Measurements from ENCODE around the gene CNTN1.

Gene CNTN1

DNA sequence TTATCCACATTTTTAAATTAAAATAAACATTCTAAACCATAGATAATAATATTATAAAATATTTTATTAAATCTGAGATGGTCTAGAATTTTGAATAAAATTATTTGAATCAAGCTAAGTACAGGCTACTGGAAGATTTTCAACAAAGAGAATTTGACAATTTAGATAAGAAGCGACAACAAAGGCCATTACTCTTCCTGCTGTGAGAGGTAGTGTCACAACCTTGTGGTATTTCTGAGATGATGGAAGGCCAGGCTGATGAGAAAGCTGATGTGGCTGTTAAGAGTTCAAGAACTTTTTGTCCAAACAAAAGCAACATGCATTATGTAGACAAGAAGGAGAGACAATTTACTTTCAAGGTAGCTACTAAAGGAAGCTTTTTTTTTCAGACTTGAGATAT, 43.7 kb upstream of the CNTN1 start:
- Histone ChIP-seq H2BK12ac (ENCODE audit: low read length) (no peak overlapping the region), H3K27me3 (ENCODE audit: control insufficient read depth in 3 of 3, insufficient read depth in 3 of 3, low read depth in 1 of 3, low read length in 3 of 3) (no peaks in the 10 kb centered on the region), H4K91ac (ENCODE audit: low read depth, low read length, poor library complexity) (no peak overlapping the region), H2BK5ac (ENCODE audit: low read length) (no peak overlapping the region), H3K79me1 (ENCODE audit: low read depth, low read length) (no peaks in the 10 kb centered on the region), H3K4ac (ENCODE audit: low read length) (no peak overlapping the region), H2AFZ (ENCODE audit: low read length) (no peak overlapping the region), H3K4me2 (ENCODE audit: insufficient read depth, low read length, poor library complexity, severe bottlenecking) (no peak overlapping the region), H3K9ac (ENCODE audit: low read depth, low read length, poor library complexity) (no peak overlapping the region), H2BK120ac (ENCODE audit: low read depth, low read length) (no peak overlapping the region), H3K4me3 (ENCODE audit: low read length in 2 of 2) (no peak overlapping the region), H3K9me3 (replicated peaks in 1 of 2; ENCODE audit: control insufficient read depth in 2 of 2, insufficient read depth in 1 of 2, low read depth in 1 of 2, low read length in 2 of 2) (peaks cover 0 to 2% of the 10 kb centered on the region in 2 donors), H3K18ac (ENCODE audit: low read length) (no peak overlapping the region), H2BK15ac (ENCODE audit: low read length) (no peak overlapping the region), H3K4me1 (ENCODE audit: control insufficient read depth in 2 of 2, insufficient read depth in 1 of 2, low read depth in 1 of 2, low read length in 2 of 2) (no peaks in the 10 kb centered on the region), H3K14ac (ENCODE audit: low read length) (no peak overlapping the region), H3K36me3 (replicated peaks in 1 of 2; ENCODE audit: control insufficient read depth in 2 of 2, insufficient read depth in 2 of 2, low read length in 2 of 2) (no peaks in the 10 kb centered on the region), H2AK5ac (ENCODE audit: low read depth, low read length) (no peak overlapping the region), H3K23ac (ENCODE audit: low read depth, low read length, poor library complexity) (no peak overlapping the region), H4K8ac (ENCODE audit: low read depth, low read length) (no peak overlapping the region), H3K27ac (replicated peaks; ENCODE audit: low read length) (no peak overlapping the region)
- no peak for DNase-seq (ENCODE audit: low spot score)
- no CpG with 5 or more reads among the region's 1 CpG for WGBS, 2 donors (ENCODE audit: extremely low coverage in 2 of 2, insufficient read length in 2 of 2, insufficient replicate concordance in 1 of 2)

DNA sequence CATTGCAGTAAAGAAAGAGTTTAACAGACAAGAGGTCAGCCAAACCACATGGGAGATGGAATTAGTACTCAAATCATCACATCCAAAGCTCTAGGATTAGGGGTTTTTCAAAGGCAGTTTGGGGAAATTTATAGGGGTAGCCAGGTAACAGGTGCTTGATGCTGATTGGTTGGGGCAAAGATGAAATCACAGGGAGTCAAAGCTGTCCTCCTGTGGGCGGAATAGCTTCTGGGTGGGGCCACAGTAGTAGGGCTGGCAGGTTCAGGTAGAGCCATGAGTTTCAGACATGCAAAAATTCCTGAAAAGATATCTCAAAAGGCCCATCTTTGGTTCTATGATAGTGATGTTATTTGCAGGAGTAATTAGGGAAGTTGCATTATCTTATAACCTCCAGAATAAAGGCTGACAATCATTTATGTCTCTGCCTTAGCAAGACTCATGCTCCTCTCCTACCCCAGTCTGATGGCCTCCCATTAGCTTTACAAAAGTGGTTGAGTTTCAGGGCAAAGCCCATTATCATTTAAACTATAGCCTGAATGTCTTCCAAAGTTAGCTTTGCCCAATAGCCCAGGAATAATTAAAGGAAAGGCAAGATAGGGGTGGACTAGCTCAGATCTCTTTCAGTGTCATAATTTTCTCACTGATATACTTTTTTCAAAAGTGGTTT, 42.1 kb upstream of the CNTN1 start:
- H3K14ac ChIP-seq (ENCODE audit: low read length): no peak overlapping the region
- H3K9me3 ChIP-seq (replicated peaks in 1 of 2; ENCODE audit: control insufficient read depth in 2 of 2, insufficient read depth in 1 of 2, low read depth in 1 of 2, low read length in 2 of 2): peaks cover 0 to 2% of the 10 kb centered on the region in 2 donors
- no peak overlapping the region for H2BK5ac ChIP-seq (ENCODE audit: low read length)
- DNase-seq (ENCODE audit: low spot score): no peak
- H3K9ac ChIP-seq (ENCODE audit: low read depth, low read length, poor library complexity): no peak overlapping the region
- whole genome bisulfite sequencing, 2 donors (ENCODE audit: extremely low coverage in 2 of 2, insufficient read length in 2 of 2, insufficient replicate concordance in 1 of 2): no CpG with 5 or more reads among the region's 1 CpG
- no peak overlapping the region for H4K8ac ChIP-seq (ENCODE audit: low read depth, low read length)
- no peak overlapping the region for H2AK5ac ChIP-seq (ENCODE audit: low read depth, low read length)
- no peak overlapping the region for H3K4me2 ChIP-seq (ENCODE audit: insufficient read depth, low read length, poor library complexity, severe bottlenecking)
- no peak overlapping the region for H2BK15ac ChIP-seq (ENCODE audit: low read length)
- no peak overlapping the region for H3K23ac ChIP-seq (ENCODE audit: low read depth, low read length, poor library complexity)
- no peak overlapping the region for H2BK120ac ChIP-seq (ENCODE audit: low read depth, low read length)
- no peak overlapping the region for H3K18ac ChIP-seq (ENCODE audit: low read length)
- H2BK12ac ChIP-seq (ENCODE audit: low read length): no peak overlapping the region
- H3K27ac ChIP-seq (replicated peaks; ENCODE audit: low read length): no peak overlapping the region
- H3K4me1 ChIP-seq (ENCODE audit: control insufficient read depth in 2 of 2, insufficient read depth in 1 of 2, low read depth in 1 of 2, low read length in 2 of 2): no peaks in the 10 kb centered on the region
- H3K4ac ChIP-seq (ENCODE audit: low read length): no peak overlapping the region
- no peaks in the 10 kb centered on the region for H3K79me1 ChIP-seq (ENCODE audit: low read depth, low read length)
- H4K91ac ChIP-seq (ENCODE audit: low read depth, low read length, poor library complexity): no peak overlapping the region
- no peak overlapping the region for H3K4me3 ChIP-seq (ENCODE audit: low read length in 2 of 2)
- no peaks in the 10 kb centered on the region for H3K36me3 ChIP-seq (replicated peaks in 1 of 2; ENCODE audit: control insufficient read depth in 2 of 2, insufficient read depth in 2 of 2, low read length in 2 of 2)
- no peaks in the 10 kb centered on the region for H3K27me3 ChIP-seq (ENCODE audit: control insufficient read depth in 3 of 3, insufficient read depth in 3 of 3, low read depth in 1 of 3, low read length in 3 of 3)
- H2AFZ ChIP-seq (ENCODE audit: low read length): no peak overlapping the region

- Histone ChIP-seq H3K14ac (ENCODE audit: low read length) (no peak overlapping the region), H2AK5ac (ENCODE audit: low read depth, low read length) (no peak overlapping the region), H4K91ac (ENCODE audit: low read depth, low read length, poor library complexity) (no peak overlapping the region), H3K79me1 (ENCODE audit: low read depth, low read length) (no peaks in the 10 kb centered on the region), H2AFZ (ENCODE audit: low read length) (no peak overlapping the region), H3K23ac (ENCODE audit: low read depth, low read length, poor library complexity) (no peak overlapping the region), H3K4me2 (ENCODE audit: insufficient read depth, low read length, poor library complexity, severe bottlenecking) (no peak overlapping the region), H3K18ac (ENCODE audit: low read length) (no peak overlapping the region), H3K9me3 (replicated peaks in 1 of 2; ENCODE audit: control insufficient read depth in 2 of 2, insufficient read depth in 1 of 2, low read depth in 1 of 2, low read length in 2 of 2) (peaks cover 0 to 2% of the 10 kb centered on the region in 2 donors), H2BK5ac (ENCODE audit: low read length) (no peak overlapping the region), H2BK15ac (ENCODE audit: low read length) (no peak overlapping the region), H3K4ac (ENCODE audit: low read length) (no peak overlapping the region), H3K36me3 (replicated peaks in 1 of 2; ENCODE audit: control insufficient read depth in 2 of 2, insufficient read depth in 2 of 2, low read length in 2 of 2) (no peaks in the 10 kb centered on the region), H3K4me1 (ENCODE audit: control insufficient read depth in 2 of 2, insufficient read depth in 1 of 2, low read depth in 1 of 2, low read length in 2 of 2) (no peaks in the 10 kb centered on the region), H4K8ac (ENCODE audit: low read depth, low read length) (no peak overlapping the region), H2BK12ac (ENCODE audit: low read length) (no peak overlapping the region), H2BK120ac (ENCODE audit: low read depth, low read length) (no peak overlapping the region), H3K27ac (replicated peaks; ENCODE audit: low read length) (no peak overlapping the region), H3K27me3 (ENCODE audit: control insufficient read depth in 3 of 3, insufficient read depth in 3 of 3, low read depth in 1 of 3, low read length in 3 of 3) (no peaks in the 10 kb centered on the region), H3K4me3 (ENCODE audit: low read length in 2 of 2) (no peak overlapping the region), H3K9ac (ENCODE audit: low read depth, low read length, poor library complexity) (no peak overlapping the region)
- no peak for DNase-seq (ENCODE audit: low spot score)
- WGBS, 2 donors (ENCODE audit: extremely low coverage in 2 of 2, insufficient read length in 2 of 2, insufficient replicate concordance in 1 of 2): no CpG with 5 or more reads among the region's 1 CpG
These were observed 36.8 kb upstream of the CNTN1 start for GRCh38 chr12:40655451-40655850.

GRCh38 chr12:40662366-40662765, 29.9 kb upstream of the CNTN1 start:
- H2AK5ac ChIP-seq (ENCODE audit: low read depth, low read length): no peak overlapping the region
- H3K27me3 ChIP-seq (ENCODE audit: control insufficient read depth in 3 of 3, insufficient read depth in 3 of 3, low read depth in 1 of 3, low read length in 3 of 3): no peaks in the 10 kb centered on the region
- no peaks in the 10 kb centered on the region for H3K36me3 ChIP-seq (replicated peaks in 1 of 2; ENCODE audit: control insufficient read depth in 2 of 2, insufficient read depth in 2 of 2, low read length in 2 of 2)
- no peak overlapping the region for H3K4me3 ChIP-seq (ENCODE audit: low read length in 2 of 2)
- no peak overlapping the region for H2AFZ ChIP-seq (ENCODE audit: low read length)
- no peaks in the 10 kb centered on the region for H3K9me3 ChIP-seq (replicated peaks in 1 of 2; ENCODE audit: control insufficient read depth in 2 of 2, insufficient read depth in 1 of 2, low read depth in 1 of 2, low read length in 2 of 2)
- no peak overlapping the region for H3K14ac ChIP-seq (ENCODE audit: low read length)
- H3K27ac ChIP-seq (replicated peaks; ENCODE audit: low read length): no peak overlapping the region
- no peaks in the 10 kb centered on the region for H3K79me1 ChIP-seq (ENCODE audit: low read depth, low read length)
- no peak for DNase-seq (ENCODE audit: low spot score)
- no peak overlapping the region for H3K4ac ChIP-seq (ENCODE audit: low read length)
- no peak overlapping the region for H3K4me2 ChIP-seq (ENCODE audit: insufficient read depth, low read length, poor library complexity, severe bottlenecking)
- H2BK15ac ChIP-seq (ENCODE audit: low read length): no peak overlapping the region
- H2BK12ac ChIP-seq (ENCODE audit: low read length): no peak overlapping the region
- no CpG with 5 or more reads among the region's 4 CpGs for WGBS, 2 donors (ENCODE audit: extremely low coverage in 2 of 2, insufficient read length in 2 of 2, insufficient replicate concordance in 1 of 2)
- no peak overlapping the region for H3K18ac ChIP-seq (ENCODE audit: low read length)
- no peak overlapping the region for H3K9ac ChIP-seq (ENCODE audit: low read depth, low read length, poor library complexity)
- H4K91ac ChIP-seq (ENCODE audit: low read depth, low read length, poor library complexity): no peak overlapping the region
- H3K4me1 ChIP-seq (ENCODE audit: control insufficient read depth in 2 of 2, insufficient read depth in 1 of 2, low read depth in 1 of 2, low read length in 2 of 2): no peaks in the 10 kb centered on the region
- no peak overlapping the region for H3K23ac ChIP-seq (ENCODE audit: low read depth, low read length, poor library complexity)
- H4K8ac ChIP-seq (ENCODE audit: low read depth, low read length): no peak overlapping the region
- no peak overlapping the region for H2BK5ac ChIP-seq (ENCODE audit: low read length)
- H2BK120ac ChIP-seq (ENCODE audit: low read depth, low read length): no peak overlapping the region

Measured in neuronal stem cell (in vitro differentiated cells).